HG03064 (cell line): Measurements from ENCODE around the gene C1orf116.

Experiments
- ATAC-seq: cut with Tn5 transposase; IDR thresholded peaks from one replicate; pipeline ENCODE4 v1.9.1; 2021; ENCODE audit warnings: low read depth; ENCODE audit not compliant: unreplicated experiment

Gene C1orf116

GRCh38 chr1:207036865-207037264 lies 4.3 kb upstream of the C1orf116 start:
- ATAC-seq = no peak

- no peak for ATAC-seq
These were observed 3.5 kb upstream of the C1orf116 start for GRCh38 chr1:207035877-207036551.

- ATAC-seq = no peak
These were observed 2.4 kb upstream of the C1orf116 start for GRCh38 chr1:207034998-207035397.

- no peak for ATAC-seq
These were observed 1.7 kb upstream of the C1orf116 start for GRCh38 chr1:207034208-207034607.

GRCh38 chr1:207033302-207033701 lies 746 bp upstream of the C1orf116 start:
- ATAC-seq = no peak

GRCh38 chr1:207031632-207032264 lies 808 bp downstream of the C1orf116 start:
- ATAC-seq = no peak

- no peak for ATAC-seq
These were observed 1.5 kb downstream of the C1orf116 start for GRCh38 chr1:207031016-207031415.

GRCh38 chr1:207030522-207031009 lies 2.0 kb downstream of the C1orf116 start:
- no peak for ATAC-seq

GRCh38 chr1:207029701-207030521 lies 2.6 kb downstream of the C1orf116 start:
- ATAC-seq = no peak

GRCh38 chr1:207028884-207029650 lies 3.5 kb downstream of the C1orf116 start:
- no peak for ATAC-seq

- ATAC-seq = no peak
These were observed 4.6 kb downstream of the C1orf116 start for GRCh38 chr1:207027921-207028320.

GRCh38 chr1:207027206-207027777 lies 5.3 kb downstream of the C1orf116 start:
- no peak for ATAC-seq

GRCh38 chr1:207026104-207026534 lies 6.4 kb downstream of the C1orf116 start:
- no peak for ATAC-seq

GRCh38 chr1:207025146-207025880 lies 7.2 kb downstream of the C1orf116 start:
- no peak for ATAC-seq

- no peak for ATAC-seq
These were observed 8.1 kb downstream of the C1orf116 start for GRCh38 chr1:207024202-207025145.

GRCh38 chr1:207022996-207023679 lies 9.4 kb downstream of the C1orf116 start:
- ATAC-seq = no peak

- ATAC-seq = no peak
These were observed 10.5 kb downstream of the C1orf116 start for GRCh38 chr1:207021876-207022596.
